Umbilical cord (tissue), 2 donors: ENCODE measurements around the gene HIVEP2. TPM values are rescaled to one million over a fixed set of nuclear protein-coding genes. Genes with fewer than 3 reads are reported as not detected.
A peak's percentile ranks its signal among the peaks of the same experiment; 100 is the strongest.
"Not testable (repeated sequence)": the region's sequence is repeated elsewhere in the genome, so short reads cannot be mapped to it uniquely, and the experiment has no call there.

Experiments
- DNase-seq: peaks from one replicate; pipeline ENCODE4 v3.0.0-alpha.2; 2015; ENCODE audit warnings: low spot score
- total RNA-seq: library from RNA; depleted of rRNA; stranded (reverse); fragments of >200 nt; gene quantifications from one replicate; pipeline ENCODE4 v1.2.3, GENCODE V29; 2014; ENCODE audit warnings: low replicate concordance; ENCODE audit not compliant: insufficient read depth

The HIVEP2 gene, protein sequence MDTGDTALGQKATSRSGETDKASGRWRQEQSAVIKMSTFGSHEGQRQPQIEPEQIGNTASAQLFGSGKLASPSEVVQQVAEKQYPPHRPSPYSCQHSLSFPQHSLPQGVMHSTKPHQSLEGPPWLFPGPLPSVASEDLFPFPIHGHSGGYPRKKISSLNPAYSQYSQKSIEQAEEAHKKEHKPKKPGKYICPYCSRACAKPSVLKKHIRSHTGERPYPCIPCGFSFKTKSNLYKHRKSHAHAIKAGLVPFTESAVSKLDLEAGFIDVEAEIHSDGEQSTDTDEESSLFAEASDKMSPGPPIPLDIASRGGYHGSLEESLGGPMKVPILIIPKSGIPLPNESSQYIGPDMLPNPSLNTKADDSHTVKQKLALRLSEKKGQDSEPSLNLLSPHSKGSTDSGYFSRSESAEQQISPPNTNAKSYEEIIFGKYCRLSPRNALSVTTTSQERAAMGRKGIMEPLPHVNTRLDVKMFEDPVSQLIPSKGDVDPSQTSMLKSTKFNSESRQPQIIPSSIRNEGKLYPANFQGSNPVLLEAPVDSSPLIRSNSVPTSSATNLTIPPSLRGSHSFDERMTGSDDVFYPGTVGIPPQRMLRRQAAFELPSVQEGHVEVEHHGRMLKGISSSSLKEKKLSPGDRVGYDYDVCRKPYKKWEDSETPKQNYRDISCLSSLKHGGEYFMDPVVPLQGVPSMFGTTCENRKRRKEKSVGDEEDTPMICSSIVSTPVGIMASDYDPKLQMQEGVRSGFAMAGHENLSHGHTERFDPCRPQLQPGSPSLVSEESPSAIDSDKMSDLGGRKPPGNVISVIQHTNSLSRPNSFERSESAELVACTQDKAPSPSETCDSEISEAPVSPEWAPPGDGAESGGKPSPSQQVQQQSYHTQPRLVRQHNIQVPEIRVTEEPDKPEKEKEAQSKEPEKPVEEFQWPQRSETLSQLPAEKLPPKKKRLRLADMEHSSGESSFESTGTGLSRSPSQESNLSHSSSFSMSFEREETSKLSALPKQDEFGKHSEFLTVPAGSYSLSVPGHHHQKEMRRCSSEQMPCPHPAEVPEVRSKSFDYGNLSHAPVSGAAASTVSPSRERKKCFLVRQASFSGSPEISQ (N-terminal part only)
- total RNA-seq, result 8.4 TPM

DNA sequence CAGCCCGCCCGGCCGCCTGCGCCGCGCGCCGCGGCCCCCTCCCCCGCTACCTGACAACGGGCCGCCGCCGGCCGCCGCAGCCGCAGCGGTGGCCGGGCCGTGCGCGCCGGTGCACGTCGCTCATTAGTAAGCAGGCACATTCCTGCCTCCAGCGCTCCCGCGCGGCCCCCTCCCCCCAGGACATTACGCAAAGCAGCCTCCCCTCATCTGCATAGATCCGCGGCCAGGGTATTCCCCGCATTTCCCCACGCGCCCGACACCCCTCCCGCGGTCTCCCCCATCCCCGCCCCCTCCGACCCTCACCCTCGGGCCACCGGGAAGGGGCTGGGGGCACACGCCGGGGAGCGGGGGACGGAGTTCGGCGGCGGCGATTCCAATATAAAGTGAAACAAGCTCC lies at the start of gene HIVEP2:
TSS of gene HIVEP2 (minus strand) at position 128 of the 397 bp plus-strand sequence. CDS start 170,438 bp downstream, outside the sequence.
- peak; percentile 69 for DNase-seq

DNA sequence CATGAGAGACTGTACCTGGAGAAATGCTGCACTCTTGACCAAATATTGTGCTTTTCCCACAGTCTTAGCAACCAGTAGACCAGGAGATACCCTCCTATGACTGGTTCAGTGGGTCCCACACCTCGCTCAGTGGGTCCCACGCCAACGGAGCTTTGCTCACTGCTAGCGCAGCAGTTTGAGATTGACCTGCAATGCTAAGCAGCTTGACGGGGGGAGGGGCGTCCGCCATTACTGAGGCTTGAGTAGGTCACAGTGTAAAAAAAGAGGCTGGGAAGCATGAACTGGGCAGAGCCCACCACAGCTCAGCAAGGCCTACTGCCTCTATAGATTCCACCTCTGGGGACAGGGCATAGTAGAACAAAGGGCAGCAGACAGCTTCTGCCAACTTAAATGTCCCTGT lies 49.0 kb upstream of the HIVEP2 start:
- DNase-seq, result no peak

DNA sequence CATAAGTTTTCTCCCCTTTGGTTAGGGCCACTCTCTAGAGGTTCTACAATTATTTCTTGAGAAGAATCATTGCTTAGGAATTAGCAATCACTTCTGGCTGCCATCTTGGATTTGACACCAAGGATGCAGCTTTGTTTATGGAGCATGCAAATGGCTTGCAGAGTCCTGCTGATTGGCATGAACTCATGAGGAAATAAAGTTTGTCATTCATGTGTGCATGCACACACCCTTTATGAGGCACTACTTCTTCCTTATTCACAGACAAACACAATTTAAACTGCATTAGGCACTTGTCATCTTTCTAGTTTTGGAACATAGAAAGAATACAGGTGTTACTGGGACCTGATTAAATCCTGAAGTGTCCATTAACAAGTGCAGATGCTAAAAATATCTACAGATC lies 42.5 kb upstream of the HIVEP2 start:
- DNase-seq, result no peak

DNA sequence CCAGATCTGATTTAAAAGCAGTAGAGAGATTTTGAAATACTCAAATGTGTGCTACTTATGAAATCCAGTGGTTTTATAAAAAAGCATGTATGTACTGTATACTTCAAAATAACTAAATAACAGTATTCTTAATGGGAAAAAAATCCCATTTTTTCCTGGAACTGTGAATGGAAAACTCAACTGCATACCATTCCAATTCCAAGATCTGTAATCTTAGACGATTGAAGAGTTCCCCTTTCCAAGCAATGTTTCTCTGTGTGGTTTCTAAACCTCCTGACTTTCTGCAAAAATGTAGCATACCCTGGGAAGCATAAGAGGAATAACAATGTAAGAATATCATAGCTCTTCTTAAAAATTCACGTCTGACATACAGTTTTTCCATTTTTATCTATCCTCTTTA lies 40.3 kb upstream of the HIVEP2 start:
- DNase-seq, result no peak

DNA sequence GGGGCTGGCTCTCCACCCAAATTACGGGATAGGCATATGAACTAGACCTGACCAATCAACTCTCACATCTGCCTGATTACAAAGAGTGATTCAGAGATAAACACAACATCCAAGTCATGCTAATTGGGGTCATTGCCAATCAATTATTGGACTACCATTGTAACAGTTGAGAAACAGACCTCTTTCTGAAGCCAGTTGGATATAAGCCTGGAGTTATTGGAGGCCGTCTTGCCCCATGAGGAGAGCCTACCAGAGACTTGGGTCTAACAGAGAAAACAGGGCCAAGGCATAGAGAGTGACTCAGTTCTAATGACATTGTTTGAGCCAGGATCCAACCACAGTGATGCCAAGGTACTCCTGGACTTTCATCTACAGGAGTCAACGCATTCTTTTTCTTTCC lies 39.4 kb upstream of the HIVEP2 start:
- DNase-seq, result no peak

DNA sequence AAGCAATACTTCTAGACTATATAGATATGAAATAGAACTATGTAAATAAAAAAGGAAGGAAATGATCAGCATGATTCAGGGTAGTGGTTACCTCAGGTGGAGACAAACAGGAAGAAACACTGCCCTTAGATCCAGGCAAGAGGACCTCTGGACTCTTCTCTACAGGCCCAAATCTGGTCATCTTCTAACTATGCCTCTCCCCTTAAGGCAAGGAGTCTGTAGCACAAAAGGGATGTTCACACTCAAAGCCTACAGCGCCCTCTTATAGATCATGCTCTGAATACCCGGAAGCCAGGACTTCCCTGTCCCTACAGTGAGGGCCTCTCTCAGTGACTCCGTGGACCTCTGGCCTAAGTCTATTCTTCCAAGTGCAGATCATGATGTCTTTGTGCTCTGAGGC lies 30.4 kb upstream of the HIVEP2 start:
- no peak for DNase-seq

DNA sequence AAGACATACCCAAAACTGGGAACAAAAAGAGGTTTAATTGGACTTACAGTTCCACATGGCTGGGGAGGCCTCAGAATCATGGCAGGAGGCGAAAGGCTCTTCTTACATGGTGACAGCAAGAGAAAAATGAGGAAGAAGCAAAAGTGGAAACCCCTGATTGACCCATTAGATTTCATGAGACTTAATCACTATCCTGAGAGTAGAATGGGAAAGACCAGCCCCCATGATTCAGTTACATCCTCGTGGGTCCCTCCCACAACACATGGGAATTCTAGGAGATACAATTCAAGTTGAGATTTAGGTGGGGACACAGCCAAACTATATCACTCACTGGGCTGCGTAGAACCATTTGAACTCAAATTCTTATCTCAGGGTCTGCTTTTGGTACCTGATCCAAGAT lies 26.0 kb upstream of the HIVEP2 start:
- not testable (repeated sequence) for DNase-seq

DNA sequence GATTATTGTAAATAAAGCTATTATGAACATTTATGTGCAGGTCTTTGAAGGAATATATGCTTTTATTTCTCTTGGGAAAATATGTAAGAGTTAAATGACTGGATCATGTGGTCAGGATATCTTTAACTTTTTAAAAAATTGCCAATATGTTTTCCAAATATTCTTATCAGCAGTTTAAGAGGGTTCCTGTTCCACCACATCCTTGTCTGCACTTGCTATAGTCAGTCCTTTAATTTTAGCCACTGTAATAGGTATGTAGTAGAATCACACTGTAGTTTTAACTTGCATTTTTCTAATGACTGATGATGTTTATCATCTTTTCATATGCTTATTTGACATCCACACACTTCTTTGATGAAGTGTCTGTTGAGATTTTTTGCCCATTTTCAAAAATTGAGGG lies 23.6 kb upstream of the HIVEP2 start:
- no peak for DNase-seq

DNA sequence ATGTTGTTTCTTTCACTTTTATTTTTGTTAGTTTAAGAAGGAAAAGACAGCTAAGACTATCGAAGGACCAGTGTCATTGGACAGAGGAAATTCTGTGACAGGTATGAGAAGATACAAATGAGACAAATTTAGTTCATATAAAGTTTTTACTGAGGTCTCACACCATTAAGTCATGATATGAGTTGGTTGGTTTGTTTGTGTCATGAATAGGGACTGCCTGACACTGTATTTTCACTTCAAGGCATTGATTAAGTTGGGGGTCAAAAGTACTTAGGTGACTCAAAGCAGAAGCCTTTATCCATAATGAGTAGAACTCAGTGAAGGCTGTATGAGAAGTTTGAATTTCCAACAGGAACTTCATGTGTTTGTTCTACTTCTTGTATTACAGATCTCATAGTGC lies 21.3 kb upstream of the HIVEP2 start:
- DNase-seq, result no peak

DNA sequence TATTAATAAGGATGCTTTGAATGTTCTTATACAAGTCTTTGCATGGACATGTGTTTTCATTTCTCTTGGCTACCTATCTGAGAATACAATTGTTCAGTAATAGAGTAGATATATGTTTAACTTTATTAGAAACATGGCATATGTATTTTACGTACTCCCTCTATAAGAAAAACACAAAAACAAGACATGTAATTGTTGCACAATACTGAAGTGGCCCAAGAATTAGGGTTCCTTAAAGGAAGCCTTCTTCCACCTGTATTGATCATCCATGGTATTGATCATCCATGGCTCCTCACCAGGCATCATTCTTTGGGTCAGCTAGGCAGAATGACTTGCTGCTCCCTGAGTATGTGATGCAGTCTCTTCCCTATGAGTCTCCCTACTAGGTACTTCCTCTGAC lies 20.2 kb upstream of the HIVEP2 start:
- DNase-seq, result no peak

DNA sequence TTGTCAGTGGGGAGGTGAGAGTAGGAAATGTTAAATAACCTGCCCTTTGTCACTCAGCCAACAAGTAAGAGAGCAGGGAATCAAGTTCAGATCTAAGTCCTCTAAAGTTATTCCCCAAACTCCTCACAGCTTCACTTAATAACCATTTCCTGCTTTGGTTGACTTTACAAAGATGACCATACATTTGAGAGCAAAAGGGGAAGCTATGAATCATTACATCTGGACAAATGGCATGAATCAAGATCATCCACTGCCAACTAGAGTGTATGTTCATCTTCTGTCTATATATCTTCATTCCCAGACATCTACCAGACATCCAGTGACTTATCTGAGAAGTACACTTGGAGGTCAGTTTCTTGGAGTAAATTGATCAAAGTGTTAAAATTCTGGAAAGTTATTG lies 15.1 kb upstream of the HIVEP2 start:
- no peak for DNase-seq

DNA sequence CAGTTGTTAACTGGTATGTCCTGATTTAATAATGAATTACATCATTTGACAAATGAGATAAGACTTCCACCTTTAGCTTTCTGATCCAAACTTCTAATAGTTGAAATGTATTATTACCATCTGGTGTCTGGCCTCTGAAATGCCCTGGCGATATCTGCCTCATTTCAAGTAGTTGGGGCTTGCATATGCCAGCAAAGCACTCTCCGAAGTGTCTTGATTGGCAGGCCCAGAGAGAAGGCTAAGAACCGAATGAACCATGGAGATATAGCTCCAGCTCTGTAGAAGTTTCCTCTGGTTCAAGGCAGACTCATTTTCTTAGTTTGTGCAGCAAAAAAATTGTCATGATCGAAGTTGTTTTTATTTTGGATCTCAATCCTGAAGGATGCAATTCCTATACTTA lies 13.4 kb upstream of the HIVEP2 start:
- no peak for DNase-seq

DNA sequence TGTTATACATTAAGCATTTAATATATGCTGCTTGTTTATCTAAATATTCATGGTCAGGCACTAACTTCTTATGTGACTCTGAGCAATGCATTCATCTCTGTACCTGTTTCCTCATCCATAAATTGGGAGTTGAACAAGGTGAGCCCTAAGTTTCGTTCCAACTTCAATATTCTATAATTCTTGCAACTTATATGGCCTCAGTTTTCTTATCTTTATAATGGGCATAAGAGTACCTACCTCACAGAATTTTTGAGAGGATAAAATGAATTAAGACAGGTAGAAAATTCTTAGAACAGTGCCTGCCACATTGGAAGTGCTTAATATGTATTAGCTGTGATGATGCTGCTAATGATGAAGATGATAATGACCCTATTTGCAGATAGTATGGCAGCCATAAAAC lies 11.8 kb upstream of the HIVEP2 start:
- DNase-seq, result no peak

DNA sequence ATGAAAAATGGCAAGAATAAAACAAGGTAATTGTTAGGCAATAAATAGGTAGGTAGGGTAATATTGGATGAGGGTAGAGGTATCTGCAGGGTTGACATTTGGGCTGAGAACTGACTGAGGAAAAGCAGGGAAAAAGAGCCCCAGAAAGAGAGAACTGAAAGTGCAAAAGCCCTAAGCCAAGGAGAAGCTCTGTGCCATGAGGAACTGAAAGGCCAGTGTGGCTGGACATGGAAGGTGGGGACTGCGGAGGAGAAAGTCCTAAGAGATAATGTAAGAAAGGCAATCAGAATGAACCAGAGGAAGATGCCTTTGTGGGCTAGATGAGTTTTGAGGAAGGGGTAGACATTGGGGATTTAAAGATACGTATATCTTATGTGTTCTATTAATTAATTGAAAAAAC lies 9.9 kb upstream of the HIVEP2 start:
- DNase-seq, result peak; percentile 9

DNA sequence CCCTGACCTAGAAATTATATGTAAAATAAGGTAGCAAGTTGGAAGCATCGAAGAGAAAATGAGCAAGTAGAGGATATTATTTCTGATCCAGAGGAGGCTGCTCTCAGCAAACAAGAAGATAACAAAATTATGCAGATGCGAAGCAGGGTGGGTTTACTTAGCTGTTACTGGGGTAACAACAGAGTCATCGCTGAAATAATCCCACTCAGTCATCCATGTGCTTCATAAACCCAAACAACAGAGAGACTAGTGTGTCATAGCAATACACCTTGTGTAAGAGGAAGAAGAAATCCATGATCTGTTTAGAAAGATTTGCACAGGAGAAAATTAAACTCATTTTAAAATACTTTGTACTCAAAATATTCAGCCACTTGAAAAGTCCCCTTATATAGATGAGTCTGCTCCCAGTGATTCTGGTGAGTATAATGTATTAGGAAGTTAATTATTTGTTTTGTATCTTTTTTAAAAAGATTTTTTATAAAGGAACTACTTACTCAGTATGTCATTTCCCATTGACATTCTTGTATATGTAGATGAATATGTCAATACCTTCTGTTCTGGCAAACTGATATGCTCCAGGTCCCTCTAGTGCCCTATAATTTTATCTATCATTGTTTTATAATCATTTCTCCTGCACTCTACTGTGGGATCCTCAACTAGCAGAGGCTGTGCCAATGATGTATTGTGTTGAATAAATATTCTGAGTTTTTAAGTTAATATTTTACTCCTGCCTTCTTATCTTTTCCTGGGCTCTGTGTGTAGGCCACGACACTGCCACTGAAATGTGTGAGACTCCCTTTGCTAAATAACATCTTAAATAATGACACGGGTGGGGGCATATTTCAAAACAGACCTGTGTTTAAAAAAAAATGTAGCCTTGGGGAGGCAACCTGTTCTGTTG lies 8.6 kb upstream of the HIVEP2 start:
- DNase-seq, result no peak

DNA sequence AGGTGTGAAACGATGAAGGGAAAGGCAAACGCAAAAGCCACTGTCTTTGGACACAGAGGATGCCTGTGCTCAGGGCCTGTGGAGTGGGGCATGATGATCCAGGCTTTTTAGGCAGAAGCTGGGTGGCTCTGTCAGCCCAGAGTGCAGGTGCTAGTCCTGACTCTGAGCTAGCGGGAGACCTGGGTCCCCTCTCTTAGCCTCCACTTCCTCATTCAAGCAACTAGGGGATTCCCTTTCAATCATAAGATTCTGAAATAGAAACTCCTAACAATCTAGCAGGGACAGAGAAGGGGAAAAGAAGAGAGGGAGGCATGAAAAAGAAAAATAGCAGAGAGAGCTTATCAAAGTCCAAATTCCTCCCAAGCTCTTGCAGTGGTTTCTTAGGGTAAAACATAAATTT lies 7.6 kb upstream of the HIVEP2 start:
- DNase-seq, result no peak

DNA sequence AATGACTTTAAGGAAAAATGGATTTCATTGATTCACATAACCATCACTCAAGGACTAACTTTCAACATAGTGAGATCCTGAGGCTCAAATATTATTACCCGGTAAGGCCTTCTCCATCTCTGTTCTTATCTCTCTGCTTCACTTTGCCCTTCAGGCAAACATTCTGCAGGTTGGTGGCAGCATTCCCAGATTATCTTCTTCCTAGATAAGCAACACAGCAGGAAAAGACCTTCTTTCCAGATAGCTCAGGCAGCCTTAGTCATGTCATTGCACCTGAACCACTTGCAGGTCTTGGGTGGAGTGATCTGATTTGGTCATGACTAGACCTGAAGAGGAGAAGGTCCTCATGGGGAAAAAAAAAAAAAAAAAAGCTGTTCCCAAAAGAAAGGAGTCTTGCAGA lies 5.3 kb upstream of the HIVEP2 start:
- no peak for DNase-seq

DNA sequence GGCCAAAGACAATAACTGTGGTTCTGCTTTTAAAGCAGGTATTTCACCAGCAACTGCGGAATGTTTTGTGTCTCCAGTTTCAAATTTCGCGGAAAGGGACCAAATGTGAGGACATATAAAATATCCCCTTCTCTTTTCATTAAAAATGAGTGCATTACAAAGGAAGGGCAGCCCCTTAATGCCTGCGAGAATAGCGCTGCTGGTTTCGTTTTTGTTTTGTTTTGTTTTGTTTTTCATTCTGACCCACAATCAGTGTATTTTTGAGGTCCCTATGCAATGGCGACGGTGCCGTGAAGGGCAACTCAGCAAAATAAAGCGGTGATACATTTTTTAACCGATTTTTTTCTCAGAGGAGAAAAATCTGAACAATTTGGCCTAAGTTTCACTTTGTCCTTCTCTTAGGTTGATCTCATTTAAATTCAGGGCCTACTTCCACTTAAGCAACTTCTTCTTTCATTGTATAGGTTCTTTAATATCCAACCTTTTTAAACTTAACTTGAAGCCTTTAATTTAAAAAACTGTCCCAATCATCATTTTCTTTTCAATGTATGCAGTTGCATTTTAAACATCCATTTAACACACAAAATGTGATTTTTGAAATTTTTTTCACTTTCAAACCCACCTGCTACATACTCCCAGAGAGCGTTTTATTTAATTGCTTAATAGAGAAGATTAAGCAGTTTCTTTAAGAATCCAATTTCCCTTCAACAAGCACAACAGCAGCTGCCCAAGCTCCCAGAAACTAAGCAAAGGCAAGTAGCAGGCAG lies 2.9 kb upstream of the HIVEP2 start:
- no peak for DNase-seq

DNA sequence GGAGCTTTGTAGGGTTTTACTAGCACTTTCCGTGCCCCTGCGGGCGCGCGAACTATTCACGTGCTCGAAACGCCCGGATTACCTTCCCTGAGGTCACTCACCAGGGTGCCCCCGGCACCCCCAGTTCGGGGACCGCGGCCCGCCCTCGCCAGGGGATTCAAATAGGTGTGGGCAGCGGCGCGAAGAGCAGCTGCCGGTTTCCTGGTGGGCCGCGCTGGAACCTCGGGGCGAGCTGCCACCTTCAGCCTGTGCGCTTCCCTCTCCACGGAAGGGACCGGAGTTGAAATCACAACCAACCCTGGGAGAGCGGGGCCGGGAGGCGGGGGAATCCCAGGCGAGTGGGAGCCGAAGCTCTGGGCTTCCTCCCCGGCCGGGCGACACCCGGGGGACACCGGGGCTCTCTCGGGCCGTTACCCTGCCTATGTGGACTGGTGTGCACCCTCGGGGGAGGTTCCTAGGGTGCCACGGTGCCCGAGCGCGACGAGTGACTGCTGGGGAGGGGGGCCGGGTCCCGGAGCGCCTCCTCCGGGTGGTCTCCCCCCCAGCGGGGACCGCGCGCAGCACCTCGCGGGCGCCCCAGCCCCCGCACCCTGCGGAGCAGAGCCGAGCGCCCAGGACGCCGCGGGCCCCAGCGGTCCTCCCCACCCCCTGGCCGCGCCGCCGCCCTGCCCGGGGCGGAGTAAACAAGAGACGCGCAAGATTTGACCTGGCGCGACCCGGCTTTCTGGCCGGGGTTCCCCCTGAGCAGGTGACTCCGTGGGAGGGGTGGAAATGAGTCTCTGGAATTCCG lies 2.1 kb upstream of the HIVEP2 start:
- peak; percentile 41 for DNase-seq
